OCI-LY7 (cell line): ENCODE measurements around the gene MN1. TPM values are rescaled to one million over a fixed set of nuclear protein-coding genes. Genes with fewer than 3 reads are reported as not detected.

ENCODE experiments used
- BruUV-seq: library from RNA; stranded (reverse); fragments of 400-500 nt; replicated peaks from 2 replicates; lab custom pipeline; 2021; lab: Mats Ljungman, UMichigan
- CTCF ChIA-PET: fragments of 300-600 bp; sonication (Branson Sonifier 250); formaldehyde crosslinking; loops from one replicate; lab custom pipeline; 2022; ENCODE audit warnings: antibody characterized with exemption; ENCODE audit not compliant: unreplicated experiment; lab: Charles Lee
- POLR2A ChIA-PET: fragments of 300-600 bp; sonication (Branson Sonifier 250); formaldehyde crosslinking; loops from one replicate; lab custom pipeline; 2022; ENCODE audit warnings: antibody characterized with exemption; lab: Charles Lee
- DNase-seq: peaks from one replicate; pipeline ENCODE4 v3.0.0-alpha.2; 2015; ENCODE audit warnings: low spot score
- H2AFZ ChIP-seq: fragments of 200-600 bp; sonication (generic), shearing (Covaris generic); 2 replicates; pipeline ENCODE4 v1.6.1; 2014; ENCODE audit warnings: mild to moderate bottlenecking, antibody characterized with exemption, low read length, moderate library complexity
- H3K27ac ChIP-seq: fragments of 200-600 bp; sonication (generic); 2 replicates; pipeline ENCODE4 v1.5.1; 2014; ENCODE audit warnings: mixed run types, low read depth, mild to moderate bottlenecking, moderate library complexity, low read length, inconsistent platforms; ENCODE audit not compliant: poor library complexity, severe bottlenecking
- H3K36me3 ChIP-seq: fragments of 200-600 bp; sonication (generic); 2 replicates; pipeline ENCODE4 v1.6.1; 2014; ENCODE audit warnings: mild to moderate bottlenecking, antibody characterized with exemption, low read length, moderate library complexity, mixed read lengths; ENCODE audit not compliant: insufficient read depth
- H3K4me1 ChIP-seq: fragments of 200-600 bp; sonication (generic); 2 replicates; pipeline ENCODE4 v1.5.1; 2014; ENCODE audit warnings: mild to moderate bottlenecking, low read length; ENCODE audit not compliant: insufficient read depth, poor library complexity, severe bottlenecking
- H3K4me2 ChIP-seq: fragments of 200-600 bp; sonication (generic); 2 replicates; pipeline ENCODE4 v1.6.1; 2014; ENCODE audit warnings: mild to moderate bottlenecking, low read length
- H3K4me3 ChIP-seq: fragments of 200-600 bp; sonication (generic); 2 replicates; pipeline ENCODE4 v1.5.1; 2014; ENCODE audit warnings: mild to moderate bottlenecking, low read depth, low read length; ENCODE audit not compliant: poor library complexity, severe bottlenecking
- H3K79me2 ChIP-seq: fragments of 200-600 bp; sonication (generic); 2 replicates; pipeline ENCODE4 v1.6.1; 2016; ENCODE audit warnings: low read depth, mild to moderate bottlenecking, low read length, moderate library complexity, mixed read lengths; ENCODE audit not compliant: insufficient read depth
- H3K9me2 ChIP-seq: fragments of 200-600 bp; sonication (generic); 2 replicates; pipeline ENCODE4 v1.6.1; 2016; ENCODE audit warnings: mild to moderate bottlenecking, low read length, mixed read lengths; ENCODE audit not compliant: insufficient read depth
- H3K9me3 ChIP-seq: fragments of 200-600 bp; sonication (generic); 2 replicates; pipeline ENCODE4 v1.6.1; 2014; ENCODE audit warnings: mild to moderate bottlenecking, mixed run types, low read length, mixed read lengths
- H4K20me1 ChIP-seq: fragments of 200-600 bp; sonication (generic); 2 replicates; pipeline ENCODE4 v1.6.1; 2014; ENCODE audit warnings: mild to moderate bottlenecking, antibody characterized with exemption, low read length, moderate library complexity, mixed read lengths; ENCODE audit not compliant: insufficient read depth
- CTCF ChIP-seq: fragments of 200-600 bp; sonication (generic); conservative IDR thresholded peaks from 2 replicates; pipeline ENCODE4 v1.5.1; 2014; ENCODE audit warnings: mild to moderate bottlenecking, antibody characterized with exemption, low read length, moderate library complexity, mixed read lengths
- EZH2phosphoT487 ChIP-seq: fragments of 200-600 bp; sonication (generic); IDR thresholded peaks from 2 replicates; pipeline ENCODE4 v1.6.1; 2018; ENCODE audit warnings: low read depth, borderline replicate concordance, mild to moderate bottlenecking, mixed run types, antibody characterized with exemption, low read length, moderate library complexity, mixed read lengths
- intact Hi-C: fragments of 100-400 bp; cut with micrococcal nuclease; formaldehyde crosslinking; loops from one replicate; pipeline ENCODE4 v1.10.0; 2022; ENCODE audit not compliant: unreplicated experiment
- total RNA-seq, 2 experiments: library from RNA; depleted of rRNA in 1 of 2; stranded (reverse); fragments of >200 nt in 1 of 2; shearing (Covaris generic) in 1 of 2; gene quantifications; 2 replicates each; pipeline ENCODE4 v1.2.3, GENCODE V29; 2014 to 2022

The MN1 gene
- total RNA-seq, 2 experiments from 2014 or later, result 0.47 TPM; not detected in 1

- H3K9me3 ChIP-seq, result no peaks in the 10 kb centered on the region
- H3K4me1 ChIP-seq, result no peaks in the 10 kb centered on the region
- no peak for DNase-seq
- no peak overlapping the region for H2AFZ ChIP-seq
- H3K79me2 ChIP-seq, result no peaks in the 10 kb centered on the region
- H3K36me3 ChIP-seq, result no peaks in the 10 kb centered on the region
- CTCF ChIA-PET, result no interaction called here
- no peaks in the 10 kb centered on the region for H3K9me2 ChIP-seq
- no peaks in the 10 kb centered on the region for H4K20me1 ChIP-seq
- no peak overlapping the region for H3K27ac ChIP-seq
- intact Hi-C loops, result no loop called here
- POLR2A ChIA-PET, result no interaction called here
- TF ChIP-seq EZH2phosphoT487 (no peak), CTCF (no peak)
- no peak overlapping the region for H3K4me3 ChIP-seq
- H3K4me2 ChIP-seq, result no peak overlapping the region
- no TSS peak for BruUV-seq
These were observed 48.8 kb downstream of the MN1 start for GRCh38 chr22:27752771-27753170.

- POLR2A ChIA-PET, result no interaction called here
- Histone ChIP-seq H3K9me3 (no peaks in the 10 kb centered on the region), H4K20me1 (no peaks in the 10 kb centered on the region), H3K79me2 (no peaks in the 10 kb centered on the region), H3K4me3 (no peak overlapping the region), H3K4me2 (no peak overlapping the region), H3K36me3 (no peaks in the 10 kb centered on the region), H3K4me1 (no peaks in the 10 kb centered on the region), H3K27ac (no peak overlapping the region), H2AFZ (no peak overlapping the region), H3K9me2 (no peaks in the 10 kb centered on the region)
- no peak for DNase-seq
- BruUV-seq, result no TSS peak
- CTCF ChIA-PET, result no interaction called here
- TF ChIP-seq CTCF, result no peak
- TF ChIP-seq EZH2phosphoT487, result no peak
- intact Hi-C loops, result no loop called here
These were observed 49.4 kb downstream of the MN1 start for GRCh38 chr22:27752141-27752540.

DNA sequence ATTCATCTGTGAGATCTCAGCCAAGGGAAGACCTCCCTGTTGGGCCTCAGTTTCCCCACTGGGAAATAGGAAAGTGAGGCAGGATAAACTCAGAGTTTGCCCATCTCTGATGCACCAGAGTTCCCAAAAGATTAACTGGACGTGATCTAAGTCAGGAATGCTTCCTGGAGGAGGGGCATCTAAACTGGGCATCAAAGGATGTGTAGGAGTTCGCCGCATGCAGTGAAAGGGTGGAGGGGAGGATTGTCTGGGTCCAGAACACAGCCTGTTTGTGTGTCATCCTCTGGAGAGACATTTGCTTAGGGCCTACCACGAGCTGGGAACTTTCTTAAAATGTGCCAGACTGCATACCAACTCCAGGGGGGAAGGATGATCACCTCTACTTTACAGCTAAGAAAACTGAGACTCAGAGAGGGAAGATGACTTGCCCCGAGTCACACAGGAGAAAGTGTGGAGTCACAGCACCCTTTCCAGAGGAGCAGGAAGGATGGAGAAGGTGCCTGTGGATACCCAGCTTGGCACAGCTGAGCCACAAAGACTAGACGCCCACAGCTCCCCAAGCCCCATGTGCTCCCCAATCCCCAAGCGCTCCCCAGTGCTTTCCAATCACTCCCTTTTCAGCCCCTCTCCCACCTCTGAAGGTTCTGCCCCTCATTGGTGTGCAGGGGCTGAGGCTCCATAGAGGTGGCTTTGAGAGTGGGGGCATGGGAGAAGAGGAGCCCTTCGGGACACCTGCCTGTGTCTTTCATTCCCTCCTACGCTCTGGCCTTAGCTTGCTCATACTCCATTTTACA lies 50.1 kb downstream of the MN1 start:
- no peak for DNase-seq
- Histone ChIP-seq H3K79me2 (no peaks in the 10 kb centered on the region), H4K20me1 (no peaks in the 10 kb centered on the region), H3K36me3 (no peaks in the 10 kb centered on the region), H3K27ac (no peak overlapping the region), H3K9me3 (no peaks in the 10 kb centered on the region), H3K4me2 (no peak overlapping the region), H3K4me3 (no peak overlapping the region), H3K4me1 (no peaks in the 10 kb centered on the region), H3K9me2 (no peaks in the 10 kb centered on the region), H2AFZ (no peak overlapping the region)
- no TSS peak for BruUV-seq
- ChIA-PET CTCF (no interaction called here), POLR2A (no interaction called here)
- intact Hi-C loops, result no loop called here
- TF ChIP-seq EZH2phosphoT487, result no peak
- TF ChIP-seq CTCF, result no peak
